ENCODE data around the gene BRD3. TPM values are rescaled to one million over a fixed set of nuclear protein-coding genes. Genes with fewer than 3 reads are reported as not detected.

The BRD3 gene
- total RNA-seq, 2 experiments from 2014 or later = 33.8 to 39.2 TPM

GRCh38 chr9:134033516-134034214 is 34.2 kb downstream of the BRD3 start:
- ATAC-seq = no peak
- Mint-ChIP-seq H3K36me3 (ENCODE audit: low read depth) (peaks cover 31% of the 10 kb centered on the region), H3K4me1 (no peaks in the 10 kb centered on the region), H3K27me3 (no peaks in the 10 kb centered on the region), H3K9me3 (ENCODE audit: low read depth) (no peaks in the 10 kb centered on the region), H3K4me3 (no peak overlapping the region), H3K27ac (no peak overlapping the region)
- DNase-seq = no peak
- intact Hi-C loops (cut with DNase I, micrococcal nuclease) = no loop called here
- CTCF ChIA-PET = interaction anchor here (0.6 kb wide), 1 partner anchor 350 kb away, joined by 3 read pairs; no protein-coding TSS in a partner anchor
- POLR2A ChIA-PET = no interaction called here

- intact Hi-C loops (cut with DNase I, micrococcal nuclease) = no loop called here
- Mint-ChIP-seq H3K4me1 (no peaks in the 10 kb centered on the region), H3K4me3 (no peak overlapping the region), H3K9me3 (ENCODE audit: low read depth) (no peaks in the 10 kb centered on the region), H3K27ac (no peak overlapping the region), H3K36me3 (ENCODE audit: low read depth) (peaks cover 26% of the 10 kb centered on the region), H3K27me3 (no peaks in the 10 kb centered on the region)
- DNase-seq (no peak), ATAC-seq (no peak)
- ChIA-PET POLR2A (no interaction called here), CTCF (interaction anchor here (0.6 kb wide), 1 partner anchor 349 kb away, joined by 3 read pairs; no protein-coding TSS in a partner anchor)
Measured at GRCh38 chr9:134032456-134033222, 35.2 kb downstream of the BRD3 start.

GRCh38 chr9:134031783-134032182 is 36.0 kb downstream of the BRD3 start:
- no peaks in the 10 kb centered on the region for H3K9me3 Mint-ChIP-seq (ENCODE audit: low read depth)
- ATAC-seq (no peak), DNase-seq (no peak)
- no peak overlapping the region for H3K4me3 Mint-ChIP-seq
- ChIA-PET POLR2A (no interaction called here), CTCF (no interaction called here)
- H3K27me3 Mint-ChIP-seq = no peaks in the 10 kb centered on the region
- H3K4me1 Mint-ChIP-seq = peaks cover 3% of the 10 kb centered on the region
- intact Hi-C loops (cut with DNase I, micrococcal nuclease) = no loop called here
- H3K36me3 Mint-ChIP-seq (ENCODE audit: low read depth) = peaks cover 24% of the 10 kb centered on the region
- H3K27ac Mint-ChIP-seq = no peak overlapping the region

GRCh38 chr9:134030821-134031470 is 36.9 kb downstream of the BRD3 start:
- H3K9me3 Mint-ChIP-seq (ENCODE audit: low read depth) = no peaks in the 10 kb centered on the region
- peaks cover 19% of the 10 kb centered on the region for H3K36me3 Mint-ChIP-seq (ENCODE audit: low read depth)
- ATAC-seq (no peak), DNase-seq (no peak)
- H3K27ac Mint-ChIP-seq = no peak overlapping the region
- CTCF ChIA-PET = no interaction called here
- POLR2A ChIA-PET = no interaction called here
- no peaks in the 10 kb centered on the region for H3K27me3 Mint-ChIP-seq
- intact Hi-C loops (cut with DNase I, micrococcal nuclease) = no loop called here
- no peak overlapping the region for H3K4me3 Mint-ChIP-seq
- H3K4me1 Mint-ChIP-seq = peaks cover 4% of the 10 kb centered on the region

GRCh38 chr9:134029248-134030226 is 38.3 kb downstream of the BRD3 start:
- Mint-ChIP-seq H3K27ac (no peak overlapping the region), H3K36me3 (ENCODE audit: low read depth) (peaks cover 15% of the 10 kb centered on the region), H3K4me1 (peaks cover 4% of the 10 kb centered on the region), H3K4me3 (no peak overlapping the region), H3K9me3 (ENCODE audit: low read depth) (no peaks in the 10 kb centered on the region), H3K27me3 (no peaks in the 10 kb centered on the region)
- no peak for ATAC-seq
- ChIA-PET CTCF (no interaction called here), POLR2A (no interaction called here)
- intact Hi-C loops (cut with DNase I, micrococcal nuclease) = loop anchor here in 1 of 2 experiments (5.0 kb wide), 2 partner anchors 1878 to 1963 kb away; partner anchors contain the start of gene CAMSAP1
- DNase-seq = no peak

GRCh38 chr9:134028575-134029247 is 39.1 kb downstream of the BRD3 start:
- ChIA-PET POLR2A (no interaction called here), CTCF (no interaction called here)
- intact Hi-C loops (cut with DNase I, micrococcal nuclease) = loop anchor here in 1 of 2 experiments (5.0 kb wide), 2 partner anchors 1879 to 1964 kb away; partner anchors contain the start of gene CAMSAP1
- H3K4me1 Mint-ChIP-seq = peaks cover 4% of the 10 kb centered on the region
- H3K9me3 Mint-ChIP-seq (ENCODE audit: low read depth) = no peaks in the 10 kb centered on the region
- H3K4me3 Mint-ChIP-seq = no peak overlapping the region
- no peaks in the 10 kb centered on the region for H3K27me3 Mint-ChIP-seq
- ATAC-seq = no peak
- H3K36me3 Mint-ChIP-seq (ENCODE audit: low read depth) = peaks cover 15% of the 10 kb centered on the region
- no peak overlapping the region for H3K27ac Mint-ChIP-seq
- no peak for DNase-seq

- ChIA-PET CTCF (interaction anchor here (0.7 kb wide), 1 partner anchor 253 kb away, joined by 3 read pairs; no protein-coding TSS in a partner anchor), POLR2A (no interaction called here)
Measured at GRCh38 chr9:134028076-134028475, 39.8 kb downstream of the BRD3 start.

GRCh38 chr9:134027561-134027960 is 40.3 kb downstream of the BRD3 start:
- no peaks in the 10 kb centered on the region for H3K9me3 Mint-ChIP-seq (ENCODE audit: low read depth)
- intact Hi-C loops (cut with DNase I, micrococcal nuclease) = loop anchor here in 1 of 2 experiments (5.0 kb wide), 2 partner anchors 1880 to 1965 kb away; partner anchors contain the start of gene CAMSAP1
- peaks cover 6% of the 10 kb centered on the region for H3K36me3 Mint-ChIP-seq (ENCODE audit: low read depth)
- CTCF ChIA-PET = interaction anchor here (0.7 kb wide), 2 partner anchors 253 to 633 kb away, joined by 3 read pairs; no protein-coding TSS in a partner anchor
- no peaks in the 10 kb centered on the region for H3K27me3 Mint-ChIP-seq
- H3K4me3 Mint-ChIP-seq = no peak overlapping the region
- H3K27ac Mint-ChIP-seq = no peak overlapping the region
- no peak for ATAC-seq
- peaks cover 4% of the 10 kb centered on the region for H3K4me1 Mint-ChIP-seq
- DNase-seq = no peak
- POLR2A ChIA-PET = no interaction called here

More at GRCh38 chr9:134028076-134028475, 39.8 kb downstream of the BRD3 start:
- intact Hi-C loops (cut with DNase I, micrococcal nuclease) = loop anchor here in 1 of 2 experiments (5.0 kb wide), 2 partner anchors 1879 to 1964 kb away; partner anchors contain the start of gene CAMSAP1
- Mint-ChIP-seq H3K36me3 (ENCODE audit: low read depth) (peaks cover 10% of the 10 kb centered on the region), H3K27me3 (no peaks in the 10 kb centered on the region), H3K27ac (no peak overlapping the region), H3K4me3 (no peak overlapping the region), H3K9me3 (ENCODE audit: low read depth) (no peaks in the 10 kb centered on the region), H3K4me1 (peaks cover 4% of the 10 kb centered on the region)
- ATAC-seq (no peak), DNase-seq (no peak)

GRCh38 chr9:134026981-134027380 is 40.8 kb downstream of the BRD3 start:
- Mint-ChIP-seq H3K4me3 (peak overlapping the region; percentile 74), H3K27ac (no peak overlapping the region), H3K9me3 (ENCODE audit: low read depth) (no peaks in the 10 kb centered on the region), H3K4me1 (peaks cover 4% of the 10 kb centered on the region), H3K36me3 (ENCODE audit: low read depth) (peaks cover 6% of the 10 kb centered on the region), H3K27me3 (no peaks in the 10 kb centered on the region)
- POLR2A ChIA-PET = no interaction called here
- ATAC-seq (no peak), DNase-seq (no peak)
- intact Hi-C loops (cut with DNase I, micrococcal nuclease) = loop anchor here in 1 of 2 experiments (5.0 kb wide), 2 partner anchors 1880 to 1965 kb away; partner anchors contain the start of gene CAMSAP1
- CTCF ChIA-PET = interaction anchor here (0.7 kb wide), 1 partner anchor 634 kb away, joined by 3 read pairs; no protein-coding TSS in a partner anchor

- POLR2A ChIA-PET = no interaction called here
- CTCF ChIA-PET = interaction anchor here (0.7 kb wide), 2 partner anchors 32 to 40 kb away, joined by 3 read pairs; no protein-coding TSS in a partner anchor
- no peaks in the 10 kb centered on the region for H3K9me3 Mint-ChIP-seq (ENCODE audit: low read depth)
- DNase-seq (no peak), ATAC-seq (no peak)
- intact Hi-C loops (cut with DNase I, micrococcal nuclease) = loop anchor here in 1 of 2 experiments (5.0 kb wide), 2 partner anchors 1881 to 1966 kb away; partner anchors contain the start of gene CAMSAP1
- peaks cover 4% of the 10 kb centered on the region for H3K4me1 Mint-ChIP-seq
- H3K27me3 Mint-ChIP-seq = no peaks in the 10 kb centered on the region
- H3K4me3 Mint-ChIP-seq = peak overlapping the region; percentile 74
- H3K36me3 Mint-ChIP-seq (ENCODE audit: low read depth) = peaks cover 6% of the 10 kb centered on the region
- no peak overlapping the region for H3K27ac Mint-ChIP-seq
Measured at GRCh38 chr9:134026581-134026980, 41.2 kb downstream of the BRD3 start.
